ENCODE measurements around the gene ADD1. TPM values are rescaled to one million over a fixed set of nuclear protein-coding genes. Genes with fewer than 3 reads are reported as not detected.
"Not testable (repeated sequence)": the region's sequence is repeated elsewhere in the genome, so short reads cannot be mapped to it uniquely, and the experiment has no call there.

ADD1 gene
- total and polyA plus RNA-seq, 2 of the 13 experiments (the other 11 are each of a cell fraction or from before 2014, with no cell fraction given) = 73.9 to 122 TPM

GRCh38 chr4:2922453-2923101, 78.9 kb downstream of the ADD1 start:
- not testable (repeated sequence) for H3K27ac ChIP-seq (ENCODE audit: extremely low read length, insufficient read depth, low read length)

More at GRCh38 chr4:2922453-2923101, 78.9 kb downstream of the ADD1 start:
- FAIRE-seq; H3K27me3 ChIP-seq (ENCODE audit: control insufficient read depth in 1 of 2, insufficient read depth in 2 of 2, low read length in 2 of 2); H3K4me1 ChIP-seq (ENCODE audit: insufficient read depth, low read length); H3K4me3 ChIP-seq (replicated peaks in 1 of 3; ENCODE audit: insufficient read depth in 1 of 3, low read depth in 2 of 3, low read length in 3 of 3); POLR2A ChIA-PET; CTCF ChIA-PET (ENCODE audit: low intra/inter-chr PET ratio, low total read pairs); BruUV-seq (replicated peaks); H3K79me2 ChIP-seq (ENCODE audit: insufficient read depth, low read length); H2AFZ ChIP-seq (ENCODE audit: low read length); in situ Hi-C loops (cut with HindIII; ENCODE audit: extremely low pct_ligation_motif_present, low pct_unique_long_range_greater_than_20kb); intact Hi-C loops (cut with micrococcal nuclease; ENCODE audit: unreplicated experiment); H3K4me2 ChIP-seq (ENCODE audit: low read depth, low read length); ATAC-seq; H3K9ac ChIP-seq (ENCODE audit: insufficient read depth, low read depth, low read length); H4K20me1 ChIP-seq (ENCODE audit: insufficient read depth, low read length); H3K9me3 ChIP-seq (ENCODE audit: low read length): not testable (repeated sequence)
- WGBS (ENCODE audit: low lambda C conversion rate) = 60% methylated on average over 2 of the region's 7 CpGs
- TF ChIP-seq THAP9 (CRISPR knock-in tag; IDR thresholded peaks at IDR 0.05; ENCODE audit: borderline replicate concordance) (0 out of 2 replicates have a peak, but pooled peaks have one; percentile 47), FOXA3 (CRISPR knock-in tag; IDR thresholded peaks at IDR 0.05) (0 out of 2 replicates have a peak, but pooled peaks have one; percentile 8), ZNF281 (CRISPR knock-in tag; IDR thresholded peaks at IDR 0.05; ENCODE audit: borderline replicate concordance) (peak; percentile 75; the same call in 1 of the 2 replicates)
- H3K36me3 ChIP-seq (replicated peaks in 1 of 2; ENCODE audit: control insufficient read depth in 1 of 2, insufficient read depth in 2 of 2, low read length in 2 of 2) = peaks cover 18 to 42% of the 10 kb centered on the region in 2 experiments
- peak; percentile 51 for DNase-seq (ENCODE audit: low spot score)
